Vagina (tissue), 2 donors: ENCODE results near the gene C22orf39.

Experiments
- POLR2A ChIP-seq, 2 donors: fragments of 450-650 bp; IDR thresholded peaks; one replicate each; pipeline ENCODE4 v1.6.1; 2017; ENCODE audit warnings: antibody characterized with exemption in 2 of 2, mild to moderate bottlenecking in 2 of 2, moderate library complexity in 2 of 2
- POLR2AphosphoS5 ChIP-seq, 2 donors: sonication (generic); formaldehyde crosslinking; IDR thresholded peaks; one replicate each; pipeline ENCODE4 v1.9.0; 2017; ENCODE audit warnings: antibody characterized with exemption in 2 of 2, mild to moderate bottlenecking in 2 of 2, low read depth in 1 of 2; ENCODE audit not compliant: insufficient read depth in 1 of 2
- TF ChIP-seq, protein P1 (sequence below), 3 experiments: fragments of 450-650 bp in 2 of 3; fragments of 200-600 bp in 1 of 3; sonication (generic) in 1 of 3; IDR thresholded peaks; one replicate each; pipeline ENCODE4 v1.5.1; 2017 to 2019; ENCODE audit warnings: antibody characterized with exemption in 3 of 3, mild to moderate bottlenecking in 2 of 3, moderate library complexity in 2 of 3

DNA sequence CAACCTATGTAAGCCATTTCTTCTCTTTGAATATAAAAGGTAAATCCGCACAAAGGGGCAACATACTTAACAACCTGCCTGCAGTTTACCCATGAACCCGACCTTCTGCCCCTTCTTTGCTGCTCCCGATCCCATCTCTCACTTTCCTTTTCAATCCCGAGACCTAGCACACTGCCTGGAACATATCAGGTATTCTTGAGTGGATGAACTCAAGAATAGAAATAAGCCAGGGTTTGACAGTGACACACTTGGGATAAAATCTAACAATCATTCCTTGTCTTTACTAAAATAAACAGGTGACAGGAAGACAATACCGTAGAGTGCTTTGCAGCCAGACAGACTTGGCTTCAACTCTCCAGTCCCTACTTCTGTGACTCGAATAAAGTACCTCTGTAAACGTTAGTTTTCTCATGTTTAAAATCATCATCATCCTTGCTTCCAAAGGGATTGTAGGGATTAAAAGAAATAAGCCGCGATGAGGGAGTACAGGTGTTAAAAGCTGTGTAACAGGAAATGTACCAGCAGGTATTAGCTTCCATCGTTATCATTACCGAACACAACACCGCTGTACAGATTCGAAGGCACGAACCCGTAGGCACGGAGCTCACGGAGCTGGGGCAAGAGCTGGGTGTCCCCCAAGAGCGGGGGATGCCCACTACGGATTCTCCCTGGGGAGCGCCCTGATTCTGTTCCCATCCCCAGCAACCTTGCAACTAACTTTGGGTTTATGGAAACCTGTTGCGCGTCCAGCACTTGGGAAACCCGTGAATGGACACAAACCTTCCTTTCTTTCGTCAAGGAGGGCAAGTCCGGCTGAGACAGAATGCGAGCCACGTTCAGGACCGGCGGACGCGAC lies 30.8 kb upstream of the C22orf39 start:
- TF ChIP-seq, protein P1, sequence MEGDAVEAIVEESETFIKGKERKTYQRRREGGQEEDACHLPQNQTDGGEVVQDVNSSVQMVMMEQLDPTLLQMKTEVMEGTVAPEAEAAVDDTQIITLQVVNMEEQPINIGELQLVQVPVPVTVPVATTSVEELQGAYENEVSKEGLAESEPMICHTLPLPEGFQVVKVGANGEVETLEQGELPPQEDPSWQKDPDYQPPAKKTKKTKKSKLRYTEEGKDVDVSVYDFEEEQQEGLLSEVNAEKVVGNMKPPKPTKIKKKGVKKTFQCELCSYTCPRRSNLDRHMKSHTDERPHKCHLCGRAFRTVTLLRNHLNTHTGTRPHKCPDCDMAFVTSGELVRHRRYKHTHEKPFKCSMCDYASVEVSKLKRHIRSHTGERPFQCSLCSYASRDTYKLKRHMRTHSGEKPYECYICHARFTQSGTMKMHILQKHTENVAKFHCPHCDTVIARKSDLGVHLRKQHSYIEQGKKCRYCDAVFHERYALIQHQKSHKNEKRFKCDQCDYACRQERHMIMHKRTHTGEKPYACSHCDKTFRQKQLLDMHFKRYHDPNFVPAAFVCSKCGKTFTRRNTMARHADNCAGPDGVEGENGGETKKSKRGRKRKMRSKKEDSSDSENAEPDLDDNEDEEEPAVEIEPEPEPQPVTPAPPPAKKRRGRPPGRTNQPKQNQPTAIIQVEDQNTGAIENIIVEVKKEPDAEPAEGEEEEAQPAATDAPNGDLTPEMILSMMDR (IDR thresholded peaks at IDR 0.05) = no peak
- no peak for TF ChIP-seq POLR2A (IDR thresholded peaks at IDR 0.05)
- TF ChIP-seq POLR2AphosphoS5 (IDR thresholded peaks at IDR 0.05; ENCODE audit: insufficient read depth in 1 of 2, low read depth in 1 of 2) = no peak
